ENCODE measurements around the gene MRPL2. TPM values are rescaled to one million over a fixed set of nuclear protein-coding genes. Genes with fewer than 3 reads are reported as not detected.

The MRPL2 gene
- total RNA-seq, 1 experiment from 2014 or later, result 110 TPM

DNA sequence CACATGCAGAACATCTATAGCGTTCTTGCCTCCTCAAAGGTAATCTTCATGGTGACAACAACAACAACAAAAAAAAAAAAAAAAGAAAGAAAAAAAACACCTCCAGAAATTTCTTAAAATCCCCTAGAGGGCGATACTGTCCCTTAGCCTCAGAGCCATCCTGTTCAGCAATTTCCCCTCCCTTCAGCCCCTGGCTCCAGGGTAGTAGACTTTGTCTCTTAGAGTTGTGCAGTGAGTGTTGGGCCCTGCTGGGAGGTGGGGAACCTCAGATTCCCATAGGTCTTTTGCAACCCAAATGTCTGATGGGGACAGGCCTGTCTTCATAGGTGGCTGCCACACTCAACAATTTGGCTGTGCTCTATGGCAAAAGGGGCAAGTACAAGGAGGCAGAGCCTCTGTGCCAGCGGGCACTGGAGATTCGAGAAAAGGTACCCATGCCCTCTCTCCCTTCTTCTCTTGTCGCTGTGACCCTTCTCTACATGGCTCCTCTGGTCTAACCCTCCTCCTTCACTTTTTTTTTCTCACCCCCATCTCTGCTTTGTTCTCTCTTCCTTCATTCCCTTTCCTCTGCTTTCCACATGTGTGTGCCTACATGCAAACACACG is 10.9 kb upstream of the MRPL2 start:
- Histone ChIP-seq H3F3A (ENCODE audit: insufficient read depth, low read depth) (peaks cover 6% of the 10 kb centered on the region; the same call in 1 of the 2 replicates), H3K27ac (no peak overlapping the region), H3K27me3 (ENCODE audit: insufficient read depth, low read depth) (no peaks in the 10 kb centered on the region), H2AFZ (no peak overlapping the region), H3K9me3 (ENCODE audit: insufficient read depth, low read depth) (no peaks in the 10 kb centered on the region), H3K9me2 (ENCODE audit: insufficient read depth) (no peaks in the 10 kb centered on the region), H3K4me3 (no peak overlapping the region), H3K36me3 (ENCODE audit: low read depth) (no peaks in the 10 kb centered on the region), H3K4me2 (no peak overlapping the region), H4K20me1 (ENCODE audit: insufficient read depth) (no peaks in the 10 kb centered on the region), H3K4me1 (replicated peaks; ENCODE audit: insufficient read depth) (no peaks in the 10 kb centered on the region), H3K79me2 (ENCODE audit: low read depth) (no peaks in the 10 kb centered on the region)
- ChIA-PET POLR2A (ENCODE audit: unreplicated experiment) (no interaction called here), CTCF (interaction anchor here (0.5 kb wide), 1 partner anchor 94 kb away, joined by 3 read pairs; no protein-coding TSS in a partner anchor)
- no peak for TF ChIP-seq EZH2 (IDR thresholded peaks at IDR 0.05; ENCODE audit: low read depth)
- TF ChIP-seq, protein P1, sequence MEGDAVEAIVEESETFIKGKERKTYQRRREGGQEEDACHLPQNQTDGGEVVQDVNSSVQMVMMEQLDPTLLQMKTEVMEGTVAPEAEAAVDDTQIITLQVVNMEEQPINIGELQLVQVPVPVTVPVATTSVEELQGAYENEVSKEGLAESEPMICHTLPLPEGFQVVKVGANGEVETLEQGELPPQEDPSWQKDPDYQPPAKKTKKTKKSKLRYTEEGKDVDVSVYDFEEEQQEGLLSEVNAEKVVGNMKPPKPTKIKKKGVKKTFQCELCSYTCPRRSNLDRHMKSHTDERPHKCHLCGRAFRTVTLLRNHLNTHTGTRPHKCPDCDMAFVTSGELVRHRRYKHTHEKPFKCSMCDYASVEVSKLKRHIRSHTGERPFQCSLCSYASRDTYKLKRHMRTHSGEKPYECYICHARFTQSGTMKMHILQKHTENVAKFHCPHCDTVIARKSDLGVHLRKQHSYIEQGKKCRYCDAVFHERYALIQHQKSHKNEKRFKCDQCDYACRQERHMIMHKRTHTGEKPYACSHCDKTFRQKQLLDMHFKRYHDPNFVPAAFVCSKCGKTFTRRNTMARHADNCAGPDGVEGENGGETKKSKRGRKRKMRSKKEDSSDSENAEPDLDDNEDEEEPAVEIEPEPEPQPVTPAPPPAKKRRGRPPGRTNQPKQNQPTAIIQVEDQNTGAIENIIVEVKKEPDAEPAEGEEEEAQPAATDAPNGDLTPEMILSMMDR (conservative IDR thresholded peaks at IDR 0.05), result peak; percentile 81
- peak; percentile 23 to 48 for DNase-seq
- intact Hi-C loops (cut with micrococcal nuclease; ENCODE audit: unreplicated experiment), result loop anchor here (1.0 kb wide), 1 partner anchor 73 kb away; no protein-coding TSS in a partner anchor
- no TSS peak for BruUV-seq (replicated peaks)

DNA sequence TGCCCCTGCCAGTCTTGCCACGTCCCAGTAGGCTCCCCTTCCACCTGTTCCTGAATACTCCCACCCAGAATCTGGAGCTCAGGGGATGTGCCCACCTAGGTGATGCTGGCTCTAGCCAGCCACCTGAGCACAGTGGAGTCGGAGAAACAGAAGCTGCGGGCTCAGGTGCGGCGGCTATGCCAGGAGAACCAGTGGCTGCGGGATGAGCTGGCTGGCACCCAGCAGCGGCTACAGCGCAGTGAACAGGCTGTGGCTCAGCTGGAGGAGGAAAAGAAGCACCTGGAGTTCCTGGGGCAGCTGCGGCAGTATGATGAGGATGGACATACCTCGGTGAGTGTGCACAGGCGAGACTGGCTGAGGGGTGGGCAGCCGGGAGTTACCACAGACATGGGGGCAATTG is 3.6 kb upstream of the MRPL2 start:
- no peaks in the 10 kb centered on the region for H4K20me1 ChIP-seq (ENCODE audit: insufficient read depth)
- no peak overlapping the region for H2AFZ ChIP-seq
- H3K79me2 ChIP-seq (ENCODE audit: low read depth), result peaks cover 24% of the 10 kb centered on the region
- no TSS peak for BruUV-seq (replicated peaks)
- no peak overlapping the region for H3K4me3 ChIP-seq
- POLR2A ChIA-PET (ENCODE audit: unreplicated experiment), result interaction anchor here (0.6 kb wide), 1 partner anchor 49 kb away, joined by 4 read pairs; no protein-coding TSS in a partner anchor
- H3K36me3 ChIP-seq (ENCODE audit: low read depth), result no peaks in the 10 kb centered on the region; the same call in 1 of the 2 replicates
- no peak for DNase-seq
- no peak for TF ChIP-seq EZH2 (IDR thresholded peaks at IDR 0.05; ENCODE audit: low read depth)
- TF ChIP-seq, protein P1 (conservative IDR thresholded peaks at IDR 0.05), result no peak
- no peaks in the 10 kb centered on the region for H3K9me3 ChIP-seq (ENCODE audit: insufficient read depth, low read depth)
- H3K4me2 ChIP-seq, result no peak overlapping the region
- no peaks in the 10 kb centered on the region for H3K9me2 ChIP-seq (ENCODE audit: insufficient read depth)
- no peaks in the 10 kb centered on the region for H3K27me3 ChIP-seq (ENCODE audit: insufficient read depth, low read depth)
- peaks cover 22% of the 10 kb centered on the region for H3K4me1 ChIP-seq (replicated peaks; ENCODE audit: insufficient read depth)
- CTCF ChIA-PET, result interaction anchor here (0.7 kb wide), 1 partner anchor 60 kb away, joined by 4 read pairs; no protein-coding TSS in a partner anchor
- peaks cover 12% of the 10 kb centered on the region; the same call in 1 of the 2 replicates for H3F3A ChIP-seq (ENCODE audit: insufficient read depth, low read depth)
- intact Hi-C loops (cut with micrococcal nuclease; ENCODE audit: unreplicated experiment), result no loop called here
- no peak overlapping the region for H3K27ac ChIP-seq

DNA sequence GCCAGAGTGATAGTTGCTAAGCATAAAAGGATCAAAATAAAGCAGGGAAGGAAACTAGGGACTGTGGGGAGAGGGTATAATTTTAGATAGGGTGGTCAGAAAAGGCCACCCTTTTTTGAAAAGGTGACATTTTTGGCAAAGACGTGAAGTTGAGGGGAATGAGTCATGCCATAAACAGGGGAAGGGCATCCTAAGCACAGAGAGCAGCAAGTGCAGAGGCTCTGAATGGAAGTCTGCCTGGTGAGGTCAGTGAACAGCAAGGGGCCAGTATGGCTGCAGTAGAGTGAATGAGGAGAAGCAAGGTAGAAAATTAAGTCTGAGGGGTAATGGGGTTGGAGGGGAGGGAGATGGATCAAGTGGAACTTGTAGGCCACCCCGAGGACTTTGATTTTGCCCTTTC is 2.6 kb upstream of the MRPL2 start:
- H3K79me2 ChIP-seq (ENCODE audit: low read depth), result peaks cover 32% of the 10 kb centered on the region
- no peaks in the 10 kb centered on the region for H3K27me3 ChIP-seq (ENCODE audit: insufficient read depth, low read depth)
- H3K4me3 ChIP-seq, result no peak overlapping the region
- no TSS peak for BruUV-seq (replicated peaks)
- peaks cover 22% of the 10 kb centered on the region for H3K4me1 ChIP-seq (replicated peaks; ENCODE audit: insufficient read depth)
- no peak overlapping the region for H3K27ac ChIP-seq
- H3F3A ChIP-seq (ENCODE audit: insufficient read depth, low read depth), result peaks cover 12% of the 10 kb centered on the region; the same call in 1 of the 2 replicates
- no peak for DNase-seq
- H3K36me3 ChIP-seq (ENCODE audit: low read depth), result no peaks in the 10 kb centered on the region; the same call in 1 of the 2 replicates
- TF ChIP-seq, protein P1 (conservative IDR thresholded peaks at IDR 0.05), result no peak
- no peak for TF ChIP-seq EZH2 (IDR thresholded peaks at IDR 0.05; ENCODE audit: low read depth)
- no peak overlapping the region for H2AFZ ChIP-seq
- H3K9me3 ChIP-seq (ENCODE audit: insufficient read depth, low read depth), result no peaks in the 10 kb centered on the region
- H3K4me2 ChIP-seq, result no peak overlapping the region; the same call in 1 of the 2 replicates
- no peaks in the 10 kb centered on the region for H4K20me1 ChIP-seq (ENCODE audit: insufficient read depth)
- ChIA-PET CTCF (no interaction called here), POLR2A (ENCODE audit: unreplicated experiment) (no interaction called here)
- intact Hi-C loops (cut with micrococcal nuclease; ENCODE audit: unreplicated experiment), result no loop called here
- H3K9me2 ChIP-seq (ENCODE audit: insufficient read depth), result no peaks in the 10 kb centered on the region

Measured in PC-9 (cell line).